PC-3 (cell line): ENCODE measurements around the gene GP9.

Experiments used
- EZH2phosphoT487 ChIP-seq: fragments of 300-600 bp; sonication (generic); IDR thresholded peaks from 2 replicates; pipeline ENCODE4 v1.6.1; 2018; ENCODE audit warnings: mild to moderate bottlenecking, antibody characterized with exemption, low read length, borderline replicate concordance
- TF ChIP-seq, protein P1 (sequence below): fragments of 300-600 bp; sonication (generic); conservative IDR thresholded peaks from 2 replicates; pipeline ENCODE4 v1.5.1; 2017; ENCODE audit warnings: antibody characterized with exemption, low read depth, mild to moderate bottlenecking, low read length

DNA sequence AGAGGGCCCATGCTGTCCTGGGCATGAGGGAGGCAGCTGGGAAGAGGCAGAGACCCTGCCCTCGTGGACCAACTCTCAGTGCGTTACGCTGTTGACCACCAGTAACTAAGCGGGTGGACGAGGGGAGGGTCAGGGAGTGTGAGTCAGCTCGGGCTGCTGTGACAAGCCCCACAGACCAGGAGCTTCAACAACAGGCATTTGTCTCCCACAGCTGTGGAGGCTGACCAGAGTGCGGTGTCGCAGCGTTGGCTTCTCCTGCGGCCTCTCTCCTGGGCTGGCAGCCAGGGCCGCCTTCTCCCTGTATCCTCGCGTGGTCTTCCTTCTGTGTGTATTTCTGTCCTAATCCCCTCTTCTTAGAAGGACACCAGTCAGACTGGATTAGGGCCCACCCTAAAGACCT, 46.4 kb upstream of the GP9 start:
- TF ChIP-seq, protein P1, sequence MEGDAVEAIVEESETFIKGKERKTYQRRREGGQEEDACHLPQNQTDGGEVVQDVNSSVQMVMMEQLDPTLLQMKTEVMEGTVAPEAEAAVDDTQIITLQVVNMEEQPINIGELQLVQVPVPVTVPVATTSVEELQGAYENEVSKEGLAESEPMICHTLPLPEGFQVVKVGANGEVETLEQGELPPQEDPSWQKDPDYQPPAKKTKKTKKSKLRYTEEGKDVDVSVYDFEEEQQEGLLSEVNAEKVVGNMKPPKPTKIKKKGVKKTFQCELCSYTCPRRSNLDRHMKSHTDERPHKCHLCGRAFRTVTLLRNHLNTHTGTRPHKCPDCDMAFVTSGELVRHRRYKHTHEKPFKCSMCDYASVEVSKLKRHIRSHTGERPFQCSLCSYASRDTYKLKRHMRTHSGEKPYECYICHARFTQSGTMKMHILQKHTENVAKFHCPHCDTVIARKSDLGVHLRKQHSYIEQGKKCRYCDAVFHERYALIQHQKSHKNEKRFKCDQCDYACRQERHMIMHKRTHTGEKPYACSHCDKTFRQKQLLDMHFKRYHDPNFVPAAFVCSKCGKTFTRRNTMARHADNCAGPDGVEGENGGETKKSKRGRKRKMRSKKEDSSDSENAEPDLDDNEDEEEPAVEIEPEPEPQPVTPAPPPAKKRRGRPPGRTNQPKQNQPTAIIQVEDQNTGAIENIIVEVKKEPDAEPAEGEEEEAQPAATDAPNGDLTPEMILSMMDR = no peak
- TF ChIP-seq EZH2phosphoT487 = no peak
